DND-41 (cell line): ENCODE results near the gene CARD11.

ENCODE experiments used
- CTCF ChIP-seq: IDR thresholded peaks from 2 replicates; pipeline ENCODE4 v1.5.1; 2012; ENCODE audit warnings: borderline replicate concordance, low read length, moderate library complexity, mild to moderate bottlenecking; ENCODE audit not compliant: poor library complexity, severe bottlenecking; ENCODE audit errors: extremely low read depth
- EZH2 ChIP-seq: IDR thresholded peaks from 3 replicates; pipeline ENCODE4 v1.6.1; 2012; ENCODE audit warnings: borderline replicate concordance, low read depth, mild to moderate bottlenecking, moderate library complexity, low read length, inconsistent platforms; ENCODE audit not compliant: severe bottlenecking

GRCh38 chr7:2880051-2880450, 163.6 kb downstream of the CARD11 start:
- no peak for TF ChIP-seq CTCF
- no peak for TF ChIP-seq EZH2
